CD14-positive monocyte (primary cell): Measurements from ENCODE around the gene KRTAP10-4. TPM values are rescaled to one million over a fixed set of nuclear protein-coding genes. Genes with fewer than 3 reads are reported as not detected.

Source experiments
- DNase-seq, 3 donors: peaks; one replicate each; pipeline ENCODE4 v3.0.0-alpha.2; 2011 to 2022
- H2AFZ ChIP-seq: 2 replicates; pipeline ENCODE4 v1.6.0; 2012; ENCODE audit warnings: mild to moderate bottlenecking, low read depth, low read length, inconsistent platforms; ENCODE audit not compliant: insufficient read depth, poor library complexity, severe bottlenecking
- H3K27ac ChIP-seq, 2 donors: 1 replicate in 1 of 2; 2 replicates in 1 of 2; pipeline ENCODE4 v1.5.1; 2012 to 2013; ENCODE audit warnings: low read length in 2 of 2, control low read depth in 1 of 2, inconsistent platforms in 1 of 2, low read depth in 1 of 2, mild to moderate bottlenecking in 1 of 2
- H3K27me3 ChIP-seq, 2 donors: one replicate each; pipeline versions ENCODE4 v1.6.0 to v1.6.1; 2011 to 2013; ENCODE audit warnings: low read length in 2 of 2; ENCODE audit not compliant: control insufficient read depth in 2 of 2, insufficient read depth in 2 of 2
- H3K36me3 ChIP-seq, 2 donors: replicated peaks in 1 of 2; 1 replicate in 1 of 2; 2 replicates in 1 of 2; pipeline versions ENCODE4 v1.5.1 to v1.6.1; 2012 to 2013; ENCODE audit warnings: low read length in 2 of 2, control low read depth in 1 of 2, inconsistent platforms in 1 of 2, mild to moderate bottlenecking in 1 of 2; ENCODE audit not compliant: insufficient read depth in 2 of 2, control insufficient read depth in 1 of 2
- H3K4me1 ChIP-seq, 2 donors: 1 replicate in 1 of 2; 2 replicates in 1 of 2; pipeline versions ENCODE4 v1.5.1 to v1.6.1; 2012 to 2013; ENCODE audit warnings: low read length in 2 of 2, control low read depth in 1 of 2, inconsistent platforms in 1 of 2, mild to moderate bottlenecking in 1 of 2, moderate library complexity in 1 of 2; ENCODE audit not compliant: insufficient read depth in 2 of 2, control insufficient read depth in 1 of 2
- H3K4me2 ChIP-seq: replicated peaks from 2 replicates; pipeline ENCODE3; 2012; ENCODE audit warnings: low read length, moderate library complexity, mild to moderate bottlenecking; ENCODE audit not compliant: poor library complexity, severe bottlenecking; ENCODE audit errors: extremely low read depth
- H3K4me3 ChIP-seq, 3 experiments: fragments of 200-600 bp in 1 of 3; sonication (generic) in 1 of 3; replicated peaks in 1 of 3; 1 replicate in 2 of 3; 2 replicates in 1 of 3; pipeline ENCODE4 v1.5.1; 2011 to 2013; ENCODE audit warnings: low read length in 3 of 3, mild to moderate bottlenecking in 3 of 3, control low read depth in 2 of 3, low read depth in 2 of 3, inconsistent platforms in 1 of 3, moderate library complexity in 1 of 3
- H3K79me2 ChIP-seq: 2 replicates; pipeline ENCODE4 v1.6.0; 2012; ENCODE audit warnings: mild to moderate bottlenecking, control low read depth, inconsistent platforms, low read length, moderate library complexity; ENCODE audit not compliant: insufficient read depth
- H3K9ac ChIP-seq: 2 replicates; pipeline ENCODE4 v1.6.0; 2017; ENCODE audit warnings: low read length, mild to moderate bottlenecking; ENCODE audit not compliant: insufficient read depth, poor library complexity, severe bottlenecking
- H3K9me3 ChIP-seq, 2 donors: replicated peaks in 1 of 2; 1 replicate in 1 of 2; 2 replicates in 1 of 2; pipeline versions ENCODE4 v1.5.1 to v1.6.1; 2012 to 2013; ENCODE audit warnings: low read length in 2 of 2, control low read depth in 1 of 2; ENCODE audit not compliant: control insufficient read depth in 1 of 2, insufficient read depth in 1 of 2
- H4K20me1 ChIP-seq: 2 replicates; pipeline ENCODE4 v1.6.0; 2012; ENCODE audit warnings: mild to moderate bottlenecking, low read length, control low read depth, moderate library complexity; ENCODE audit not compliant: insufficient read depth
- H3K27ac Mint-ChIP-seq, 7 donors: one replicate each; pipeline ENCODE4 v1.8.0; 2020; ENCODE audit warnings: mild to moderate bottlenecking in 7 of 7, mixed read lengths in 7 of 7, moderate library complexity in 6 of 7, inconsistent platforms in 2 of 7
- H3K27me3 Mint-ChIP-seq, 3 donors: one replicate each; pipeline ENCODE4 v1.8.0; 2021 to 2022; ENCODE audit warnings: low read depth in 3 of 3, mild to moderate bottlenecking in 3 of 3, mixed read lengths in 3 of 3, moderate library complexity in 3 of 3, inconsistent platforms in 1 of 3
- H3K36me3 Mint-ChIP-seq, 2 donors: one replicate each; pipeline ENCODE4 v1.8.0; 2020; ENCODE audit warnings: mixed read lengths in 2 of 2, inconsistent platforms in 1 of 2, mild to moderate bottlenecking in 1 of 2
- H3K4me1 Mint-ChIP-seq: one replicate; pipeline ENCODE4 v1.8.0; 2020; ENCODE audit warnings: mild to moderate bottlenecking, mixed read lengths
- H3K4me3 Mint-ChIP-seq, 2 donors: one replicate each; pipeline ENCODE4 v1.8.0; 2020; ENCODE audit warnings: mild to moderate bottlenecking in 2 of 2, mixed read lengths in 2 of 2, moderate library complexity in 1 of 2
- H3K9me3 Mint-ChIP-seq, 7 donors: one replicate each; pipeline ENCODE4 v1.8.0; 2020 to 2022; ENCODE audit warnings: mixed read lengths in 7 of 7, mild to moderate bottlenecking in 6 of 7, moderate library complexity in 6 of 7, inconsistent platforms in 2 of 7
- WGBS: methylation state at CpG from one replicate; pipeline ENCODE4 v1.1.5; 2013; ENCODE audit warnings: missing lambda C conversion rate; ENCODE audit not compliant: insufficient coverage; 5-methylcytosine and 5-hydroxymethylcytosine counted together
- intact Hi-C, 2 donors: fragments of 100-400 bp; cut with micrococcal nuclease; formaldehyde crosslinking; loops; one replicate each; pipeline versions ENCODE4 v1.15.0 to v1.15.1; 2023
- polyA plus RNA-seq, 3 donors: library from polyadenylated mRNA; depleted of rRNA in 1 of 3; unstranded in 2 of 3; stranded (reverse) in 1 of 3; fragments of 300-500 nt in 2 of 3; fragments of >200 nt in 1 of 3; fragmentation: Illumina TruSeq in 2 of 3; gene quantifications; 1 replicate in 2 of 3; 2 replicates in 1 of 3; pipeline ENCODE4 v1.2.3, GENCODE V29; 2012 to 2021
- TF ChIP-seq, protein P1 (sequence below): fragments of 200-600 bp; IDR thresholded peaks from one replicate; pipeline ENCODE4 v1.8.0; 2022; ENCODE audit warnings: antibody characterized with exemption, mild to moderate bottlenecking

Gene KRTAP10-4
- polyA plus RNA-seq, 3 donors, result not detected

DNA sequence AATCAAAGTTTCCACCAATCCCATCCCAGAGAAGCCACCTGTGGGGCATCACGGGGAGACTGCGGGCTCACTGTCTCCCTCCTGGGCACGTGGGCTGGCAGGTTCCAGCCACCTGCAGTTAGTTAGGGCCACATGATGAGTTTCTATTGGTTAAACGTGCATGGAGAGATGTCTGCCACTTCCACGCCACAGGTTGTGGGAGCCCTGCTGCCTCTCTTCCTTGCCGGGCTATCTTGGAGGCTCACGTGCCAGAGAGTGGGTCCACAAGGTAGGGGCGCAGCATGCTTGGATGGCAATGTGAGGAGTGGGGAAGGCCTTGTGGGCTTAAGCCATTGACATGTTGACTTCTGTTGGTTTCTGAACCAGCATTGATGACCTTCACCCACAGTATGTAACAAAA is 30.4 kb downstream of the KRTAP10-4 start:
- H3K36me3 ChIP-seq, result no peaks in the 10 kb centered on the region
- TF ChIP-seq, protein P1, sequence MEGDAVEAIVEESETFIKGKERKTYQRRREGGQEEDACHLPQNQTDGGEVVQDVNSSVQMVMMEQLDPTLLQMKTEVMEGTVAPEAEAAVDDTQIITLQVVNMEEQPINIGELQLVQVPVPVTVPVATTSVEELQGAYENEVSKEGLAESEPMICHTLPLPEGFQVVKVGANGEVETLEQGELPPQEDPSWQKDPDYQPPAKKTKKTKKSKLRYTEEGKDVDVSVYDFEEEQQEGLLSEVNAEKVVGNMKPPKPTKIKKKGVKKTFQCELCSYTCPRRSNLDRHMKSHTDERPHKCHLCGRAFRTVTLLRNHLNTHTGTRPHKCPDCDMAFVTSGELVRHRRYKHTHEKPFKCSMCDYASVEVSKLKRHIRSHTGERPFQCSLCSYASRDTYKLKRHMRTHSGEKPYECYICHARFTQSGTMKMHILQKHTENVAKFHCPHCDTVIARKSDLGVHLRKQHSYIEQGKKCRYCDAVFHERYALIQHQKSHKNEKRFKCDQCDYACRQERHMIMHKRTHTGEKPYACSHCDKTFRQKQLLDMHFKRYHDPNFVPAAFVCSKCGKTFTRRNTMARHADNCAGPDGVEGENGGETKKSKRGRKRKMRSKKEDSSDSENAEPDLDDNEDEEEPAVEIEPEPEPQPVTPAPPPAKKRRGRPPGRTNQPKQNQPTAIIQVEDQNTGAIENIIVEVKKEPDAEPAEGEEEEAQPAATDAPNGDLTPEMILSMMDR, result no peak
- H3K4me3 ChIP-seq, result no peak overlapping the region
- no peaks in the 10 kb centered on the region for H4K20me1 ChIP-seq
- H3K9ac ChIP-seq, result no peak overlapping the region
- no peak for DNase-seq
- WGBS, result 84% methylated on average over 5 of the region's 8 CpGs
- intact Hi-C loops, result no loop called here
- no peaks in the 10 kb centered on the region for H3K4me1 Mint-ChIP-seq
- no peaks in the 10 kb centered on the region for H3K4me1 ChIP-seq
- no peaks in the 10 kb centered on the region for H3K79me2 ChIP-seq
- H3K36me3 Mint-ChIP-seq, result no peaks in the 10 kb centered on the region
- peaks cover 2 to 6% (median 5%) of the 10 kb centered on the region in 3 donors for H3K27me3 Mint-ChIP-seq
- H3K27me3 ChIP-seq, result no peaks in the 10 kb centered on the region
- H3K4me2 ChIP-seq, result no peak overlapping the region
- no peak overlapping the region for H3K27ac Mint-ChIP-seq
- H3K9me3 Mint-ChIP-seq, result peaks cover 4 to 17% (median 10%) of the 10 kb centered on the region in 7 donors
- H2AFZ ChIP-seq, result no peak overlapping the region
- H3K9me3 ChIP-seq, result peaks cover 0 to 3% of the 10 kb centered on the region in 2 donors
- no peak overlapping the region for H3K4me3 Mint-ChIP-seq
- no peak overlapping the region for H3K27ac ChIP-seq

DNA sequence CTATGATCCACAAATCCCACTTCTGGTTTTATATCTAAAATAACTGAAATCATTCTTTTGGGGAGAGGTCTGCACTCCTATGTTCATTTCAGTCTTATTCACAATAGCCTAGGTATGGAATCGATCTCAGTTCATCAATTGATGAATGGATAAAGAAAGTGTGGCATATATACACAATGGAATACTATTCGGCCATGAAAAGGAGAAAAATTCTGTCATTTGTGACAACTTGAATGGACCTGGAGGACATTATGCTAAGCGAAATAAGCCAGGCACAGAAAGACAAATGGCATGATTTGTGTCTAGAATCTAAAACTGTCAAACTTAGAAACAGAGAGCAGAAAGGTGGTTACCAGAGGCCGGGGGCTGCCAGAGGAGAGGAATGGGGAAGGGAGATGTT is 33.0 kb downstream of the KRTAP10-4 start:
- intact Hi-C loops, result no loop called here
- no peak overlapping the region for H3K9ac ChIP-seq
- H4K20me1 ChIP-seq, result no peaks in the 10 kb centered on the region
- H3K4me1 Mint-ChIP-seq, result no peaks in the 10 kb centered on the region
- WGBS, result 90% methylated on average over 2 of the region's 4 CpGs
- TF ChIP-seq, protein P1, result no peak
- H3K4me1 ChIP-seq, result no peaks in the 10 kb centered on the region
- no peaks in the 10 kb centered on the region for H3K79me2 ChIP-seq
- no peak overlapping the region for H3K4me2 ChIP-seq
- peaks cover 15 to 32% (median 31%) of the 10 kb centered on the region in 7 donors for H3K9me3 Mint-ChIP-seq
- no peak for DNase-seq
- H3K9me3 ChIP-seq, result peaks cover 14 to 20% of the 10 kb centered on the region in 2 donors
- no peaks in the 10 kb centered on the region for H3K36me3 Mint-ChIP-seq
- H3K4me3 ChIP-seq, result no peak overlapping the region
- no peak overlapping the region for H3K27ac Mint-ChIP-seq
- H3K4me3 Mint-ChIP-seq, result no peak overlapping the region
- no peaks in the 10 kb centered on the region for H3K27me3 ChIP-seq
- no peak overlapping the region for H2AFZ ChIP-seq
- no peaks in the 10 kb centered on the region for H3K36me3 ChIP-seq
- H3K27me3 Mint-ChIP-seq, result peaks cover 0 to 6% (median 6%) of the 10 kb centered on the region in 3 donors
- H3K27ac ChIP-seq, result no peak overlapping the region
